ENCODE results near the gene GLI3.

Gene GLI3

DNA sequence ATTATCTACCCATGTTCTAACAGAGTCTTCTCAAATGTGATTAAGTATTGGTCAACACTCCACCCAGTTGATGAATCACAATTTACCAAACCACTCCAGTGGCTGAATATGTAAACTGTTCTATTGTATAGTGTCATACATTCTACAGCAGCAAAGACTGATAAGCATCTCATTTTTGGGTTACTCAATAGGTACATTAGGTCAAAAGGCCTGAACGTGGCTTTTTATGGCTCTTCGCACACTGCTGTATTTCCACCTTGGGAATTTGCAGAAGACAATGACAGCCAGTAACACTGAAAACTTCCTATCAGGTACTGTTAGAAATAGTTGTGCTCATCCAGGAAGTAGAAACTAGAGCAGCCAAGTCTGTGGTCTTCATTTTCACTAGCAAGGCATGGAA lies 166.9 kb downstream of the GLI3 start:
- no peak for DNase-seq
- H3K9ac ChIP-seq (ENCODE audit: low read depth, low read length), result no peak overlapping the region
- no peaks in the 10 kb centered on the region for H3K4me1 ChIP-seq (ENCODE audit: insufficient read depth, low read length)
- no peak overlapping the region for H3K4me2 ChIP-seq (ENCODE audit: insufficient read depth, low read length)
- H3K79me2 ChIP-seq (ENCODE audit: insufficient read depth, low read length), result no peaks in the 10 kb centered on the region
- TF ChIP-seq EZH2 (IDR thresholded peaks at IDR 0.05; ENCODE audit: borderline replicate concordance, low read depth, low read length, severe bottlenecking), result no peak
- TF ChIP-seq CTCF (IDR thresholded peaks at IDR 0.05; ENCODE audit: borderline replicate concordance, extremely low read depth, low read length, poor library complexity, severe bottlenecking), result no peak
- no peaks in the 10 kb centered on the region for H3K27me3 ChIP-seq (ENCODE audit: insufficient read depth, low read length, poor library complexity)
- H3K9me3 ChIP-seq (ENCODE audit: insufficient read depth, low read length, severe bottlenecking), result no peaks in the 10 kb centered on the region
- no peaks in the 10 kb centered on the region for H4K20me1 ChIP-seq (ENCODE audit: insufficient read depth, low read length)
- H3K4me3 ChIP-seq (ENCODE audit: low read depth in 1 of 2, low read length in 2 of 2), result no peak overlapping the region
- no peak overlapping the region for H2AFZ ChIP-seq (ENCODE audit: low read depth, low read length)
- peaks cover 11% of the 10 kb centered on the region; the same call in 1 of the 2 replicates for H3K36me3 ChIP-seq (ENCODE audit: insufficient read depth, low read length)
- no peak for ATAC-seq (ENCODE audit: insufficient read depth, low read depth)
- H3K27ac ChIP-seq (ENCODE audit: low read length), result no peak overlapping the region

DNA sequence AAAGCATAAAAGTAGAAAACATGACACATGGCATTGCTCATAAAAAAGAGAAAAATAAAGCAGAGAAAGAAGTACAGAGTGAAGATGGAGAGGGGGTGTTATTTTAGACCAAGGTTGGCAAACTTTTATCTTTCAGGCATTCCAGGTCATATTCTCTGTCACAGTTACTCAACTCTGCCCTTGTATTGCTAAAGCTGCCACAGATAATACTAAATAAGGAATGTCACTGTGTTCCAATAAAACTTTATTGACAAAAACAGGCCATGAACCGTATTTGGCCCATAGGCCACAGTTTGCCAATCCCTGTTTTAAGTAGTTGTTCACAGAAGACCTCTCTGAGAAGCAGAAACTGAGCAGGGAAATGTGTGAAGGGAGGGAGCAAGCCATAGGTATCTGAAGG lies 167.4 kb downstream of the GLI3 start:
- DNase-seq (no peak), ATAC-seq (ENCODE audit: insufficient read depth, low read depth) (no peak)
- Histone ChIP-seq H3K4me1 (ENCODE audit: insufficient read depth, low read length) (no peaks in the 10 kb centered on the region), H3K27me3 (ENCODE audit: insufficient read depth, low read length, poor library complexity) (no peaks in the 10 kb centered on the region), H3K36me3 (ENCODE audit: insufficient read depth, low read length) (peaks cover 7% of the 10 kb centered on the region; the same call in 1 of the 2 replicates), H4K20me1 (ENCODE audit: insufficient read depth, low read length) (no peaks in the 10 kb centered on the region), H3K9ac (ENCODE audit: low read depth, low read length) (no peak overlapping the region), H2AFZ (ENCODE audit: low read depth, low read length) (no peak overlapping the region), H3K4me2 (ENCODE audit: insufficient read depth, low read length) (no peak overlapping the region), H3K4me3 (ENCODE audit: low read depth in 1 of 2, low read length in 2 of 2) (no peak overlapping the region), H3K27ac (ENCODE audit: low read length) (no peak overlapping the region), H3K9me3 (ENCODE audit: insufficient read depth, low read length, severe bottlenecking) (no peaks in the 10 kb centered on the region), H3K79me2 (ENCODE audit: insufficient read depth, low read length) (no peaks in the 10 kb centered on the region)
- no peak for TF ChIP-seq CTCF (IDR thresholded peaks at IDR 0.05; ENCODE audit: borderline replicate concordance, extremely low read depth, low read length, poor library complexity, severe bottlenecking)
- no peak for TF ChIP-seq EZH2 (IDR thresholded peaks at IDR 0.05; ENCODE audit: borderline replicate concordance, low read depth, low read length, severe bottlenecking)

GRCh38 chr7:42068554-42069280 lies 168.3 kb downstream of the GLI3 start:
- ATAC-seq (ENCODE audit: insufficient read depth, low read depth) (no peak), DNase-seq (no peak)
- Histone ChIP-seq H3K4me3 (ENCODE audit: low read depth in 1 of 2, low read length in 2 of 2) (no peak overlapping the region), H2AFZ (ENCODE audit: low read depth, low read length) (no peak overlapping the region), H4K20me1 (ENCODE audit: insufficient read depth, low read length) (no peaks in the 10 kb centered on the region), H3K27ac (ENCODE audit: low read length) (no peak overlapping the region), H3K9ac (ENCODE audit: low read depth, low read length) (no peak overlapping the region), H3K4me1 (ENCODE audit: insufficient read depth, low read length) (no peaks in the 10 kb centered on the region), H3K4me2 (ENCODE audit: insufficient read depth, low read length) (no peak overlapping the region), H3K36me3 (ENCODE audit: insufficient read depth, low read length) (no peaks in the 10 kb centered on the region; the same call in 1 of the 2 replicates), H3K79me2 (ENCODE audit: insufficient read depth, low read length) (no peaks in the 10 kb centered on the region), H3K27me3 (ENCODE audit: insufficient read depth, low read length, poor library complexity) (no peaks in the 10 kb centered on the region), H3K9me3 (ENCODE audit: insufficient read depth, low read length, severe bottlenecking) (no peaks in the 10 kb centered on the region)
- TF ChIP-seq CTCF (IDR thresholded peaks at IDR 0.05; ENCODE audit: borderline replicate concordance, extremely low read depth, low read length, poor library complexity, severe bottlenecking) (no peak), EZH2 (IDR thresholded peaks at IDR 0.05; ENCODE audit: borderline replicate concordance, low read depth, low read length, severe bottlenecking) (no peak)

Data from DND-41 (cell line).